C4-2B (cell line): ENCODE data around the gene MPPE1.

Experiments used
- H3K27ac ChIP-seq: fragments of 450-650 bp; 2 replicates; pipeline ENCODE4 v1.5.1; 2017
- ZFX ChIP-seq: fragments of 450-650 bp; IDR thresholded peaks from 2 replicates; pipeline ENCODE4 v1.6.1; 2017
- TF ChIP-seq, protein P1 (sequence below): fragments of 450-650 bp; conservative IDR thresholded peaks from 2 replicates; pipeline ENCODE4 v1.5.1; 2017; ENCODE audit warnings: mild to moderate bottlenecking

Gene MPPE1, protein sequence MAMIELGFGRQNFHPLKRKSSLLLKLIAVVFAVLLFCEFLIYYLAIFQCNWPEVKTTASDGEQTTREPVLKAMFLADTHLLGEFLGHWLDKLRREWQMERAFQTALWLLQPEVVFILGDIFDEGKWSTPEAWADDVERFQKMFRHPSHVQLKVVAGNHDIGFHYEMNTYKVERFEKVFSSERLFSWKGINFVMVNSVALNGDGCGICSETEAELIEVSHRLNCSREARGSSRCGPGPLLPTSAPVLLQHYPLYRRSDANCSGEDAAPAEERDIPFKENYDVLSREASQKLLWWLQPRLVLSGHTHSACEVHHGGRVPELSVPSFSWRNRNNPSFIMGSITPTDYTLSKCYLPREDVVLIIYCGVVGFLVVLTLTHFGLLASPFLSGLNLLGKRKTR

DNA sequence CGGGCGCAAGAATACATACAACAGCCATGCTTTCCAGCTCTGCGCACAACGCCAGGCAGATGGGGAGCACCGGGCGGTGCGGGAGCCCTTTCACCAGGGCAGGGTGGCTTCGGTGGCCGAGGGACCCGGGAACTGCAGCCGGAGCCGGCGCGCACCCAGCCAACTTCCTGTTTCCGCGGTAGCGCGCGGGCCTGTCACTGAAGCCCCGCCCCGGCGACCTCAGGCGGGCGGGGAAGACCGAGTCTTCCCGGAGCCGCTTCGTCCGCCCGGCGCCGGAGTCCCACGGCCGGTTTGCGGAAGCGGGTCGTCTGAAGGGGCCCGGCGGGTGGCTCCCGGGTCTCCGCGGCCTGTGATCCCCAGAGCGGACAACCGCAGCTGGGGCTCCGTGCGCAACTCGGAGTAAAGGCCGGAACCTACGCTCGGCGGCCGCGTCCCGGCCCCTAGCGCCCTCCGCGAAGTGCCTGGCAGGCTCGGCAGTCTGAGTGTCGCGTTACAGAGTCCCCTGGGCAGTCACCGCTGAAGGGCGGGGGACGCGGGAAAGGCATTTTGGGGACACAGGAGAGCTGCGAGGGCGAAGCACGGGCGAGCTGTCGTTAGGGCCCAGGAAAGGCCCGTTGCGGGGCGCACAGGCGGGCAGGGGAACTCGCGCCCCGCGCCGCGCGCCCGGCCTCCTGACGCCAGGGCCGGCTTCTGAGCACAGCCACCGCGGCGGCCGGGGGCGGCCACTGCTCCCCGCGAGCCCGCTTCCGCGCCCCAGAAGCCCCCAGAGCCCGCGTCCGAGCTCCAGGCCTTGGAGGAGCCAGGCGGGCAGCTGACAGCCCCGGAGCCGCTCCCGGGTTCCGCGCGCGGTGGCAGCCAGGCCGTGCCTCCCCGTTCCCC lies at the start of gene MPPE1:
Gene MPPE1 (minus strand): TSS at position 136 of the 879 bp plus-strand sequence. CDS start 11,053 bp downstream, outside the sequence.
- peak; percentile 94 for TF ChIP-seq ZFX
- TF ChIP-seq, protein P1, sequence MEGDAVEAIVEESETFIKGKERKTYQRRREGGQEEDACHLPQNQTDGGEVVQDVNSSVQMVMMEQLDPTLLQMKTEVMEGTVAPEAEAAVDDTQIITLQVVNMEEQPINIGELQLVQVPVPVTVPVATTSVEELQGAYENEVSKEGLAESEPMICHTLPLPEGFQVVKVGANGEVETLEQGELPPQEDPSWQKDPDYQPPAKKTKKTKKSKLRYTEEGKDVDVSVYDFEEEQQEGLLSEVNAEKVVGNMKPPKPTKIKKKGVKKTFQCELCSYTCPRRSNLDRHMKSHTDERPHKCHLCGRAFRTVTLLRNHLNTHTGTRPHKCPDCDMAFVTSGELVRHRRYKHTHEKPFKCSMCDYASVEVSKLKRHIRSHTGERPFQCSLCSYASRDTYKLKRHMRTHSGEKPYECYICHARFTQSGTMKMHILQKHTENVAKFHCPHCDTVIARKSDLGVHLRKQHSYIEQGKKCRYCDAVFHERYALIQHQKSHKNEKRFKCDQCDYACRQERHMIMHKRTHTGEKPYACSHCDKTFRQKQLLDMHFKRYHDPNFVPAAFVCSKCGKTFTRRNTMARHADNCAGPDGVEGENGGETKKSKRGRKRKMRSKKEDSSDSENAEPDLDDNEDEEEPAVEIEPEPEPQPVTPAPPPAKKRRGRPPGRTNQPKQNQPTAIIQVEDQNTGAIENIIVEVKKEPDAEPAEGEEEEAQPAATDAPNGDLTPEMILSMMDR, result no peak
- H3K27ac ChIP-seq, result peak within 1 kb of the TSS; percentile 96

DNA sequence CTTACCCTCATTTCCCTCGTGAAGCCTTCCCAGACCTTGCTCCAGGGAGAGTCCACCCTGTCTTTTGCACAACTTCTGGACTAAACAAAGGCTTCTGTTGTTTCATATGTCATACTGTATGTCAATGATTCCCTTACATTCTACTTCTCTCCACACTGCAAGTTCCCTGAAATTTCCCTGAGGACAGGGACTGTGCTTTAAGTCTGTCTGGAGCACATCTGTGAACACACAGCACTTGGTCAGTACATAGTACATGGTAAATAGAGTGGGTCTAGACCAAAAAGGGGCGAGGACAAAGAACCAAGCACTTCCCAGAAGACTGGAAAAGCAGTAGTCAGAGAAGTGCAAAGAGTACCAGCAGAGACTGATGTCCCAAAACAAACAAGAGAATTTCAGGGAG lies 49.5 kb upstream of the MPPE1 start:
- H3K27ac ChIP-seq, result no peak overlapping the region
- TF ChIP-seq, protein P1, result no peak
- no peak for TF ChIP-seq ZFX

DNA sequence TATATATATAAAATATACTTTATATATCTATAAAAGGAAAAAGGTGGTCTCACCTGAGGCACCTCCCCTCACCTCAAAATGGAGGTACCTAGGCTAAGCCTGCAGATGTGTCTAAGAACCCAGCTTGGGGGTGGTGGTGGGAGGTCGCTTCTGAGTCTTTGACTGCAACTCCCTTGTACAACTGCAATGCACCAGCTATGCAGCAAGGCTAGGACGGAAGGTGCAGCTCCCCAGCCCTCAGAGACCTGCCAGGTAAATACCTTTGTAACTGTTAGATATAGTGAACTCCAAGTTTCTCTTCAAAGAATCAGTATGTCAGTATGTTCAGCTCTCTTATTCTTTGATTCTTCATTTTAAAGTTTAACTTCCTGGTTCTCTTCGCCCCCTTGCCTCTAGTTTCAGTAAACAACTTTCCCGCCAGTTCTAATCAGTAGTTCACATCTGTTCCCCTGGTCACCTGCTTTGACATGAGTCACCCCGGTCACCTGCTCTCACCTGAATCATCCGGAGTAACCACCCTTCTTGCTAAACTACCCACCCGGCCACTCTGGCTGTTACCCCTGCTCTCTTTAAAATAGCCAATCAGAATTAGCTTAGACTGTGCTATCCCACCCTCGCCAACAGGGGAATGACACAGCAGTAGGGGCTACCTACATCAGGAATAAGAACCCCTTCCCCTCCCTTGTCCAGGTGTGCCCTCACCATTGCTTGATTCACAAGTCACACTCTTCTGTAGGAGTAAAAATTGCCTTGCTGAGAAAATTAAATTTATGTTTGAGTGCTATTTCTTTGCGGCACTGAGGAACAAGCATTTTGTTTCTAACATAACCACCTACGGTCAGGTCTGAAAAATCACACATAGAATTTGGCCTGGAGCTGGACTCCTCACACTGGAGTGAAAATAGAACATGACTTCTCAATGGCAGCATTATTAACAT lies 48.5 kb upstream of the MPPE1 start:
- H3K27ac ChIP-seq, result no peak overlapping the region
- TF ChIP-seq ZFX, result no peak
- TF ChIP-seq, protein P1, result no peak

DNA sequence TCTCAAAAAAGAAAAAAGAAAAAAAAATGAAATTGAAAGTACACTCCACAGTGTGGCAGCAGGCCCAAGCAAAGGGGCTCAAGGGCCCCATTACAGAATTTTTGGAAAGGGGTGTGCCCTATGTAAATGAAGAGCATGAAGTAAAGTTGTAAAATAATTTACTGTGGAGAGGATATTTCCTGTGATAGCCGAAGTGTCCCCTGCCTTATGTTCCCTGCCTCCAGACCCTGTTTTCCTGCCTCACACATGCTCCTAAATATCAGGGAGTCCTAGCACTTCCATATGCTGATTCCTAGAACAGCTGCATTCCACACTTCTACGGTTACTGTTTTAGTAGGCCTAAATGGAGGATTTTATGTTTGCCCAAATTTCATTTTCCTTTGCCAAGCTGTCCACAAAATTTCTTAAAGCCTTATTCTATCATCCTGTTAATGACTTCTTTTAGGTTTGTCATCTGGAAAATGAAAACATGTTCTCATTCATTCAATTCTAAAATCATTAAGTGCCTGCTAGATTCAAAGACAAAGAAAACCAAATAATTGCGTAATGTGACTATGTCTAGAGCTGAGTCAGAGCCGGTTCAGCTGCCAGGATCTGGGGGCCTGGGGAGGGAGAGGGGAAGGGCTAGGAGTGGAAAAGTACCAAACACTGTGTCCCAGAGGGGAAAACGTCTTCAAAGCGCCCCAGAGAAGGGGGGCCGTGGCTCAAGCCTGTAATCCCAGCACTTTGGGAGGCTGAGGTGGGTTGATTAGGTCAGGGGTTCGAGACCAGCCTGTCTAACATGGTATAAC lies 47.3 kb upstream of the MPPE1 start:
- H3K27ac ChIP-seq, result no peak overlapping the region
- TF ChIP-seq ZFX, result no peak
- TF ChIP-seq, protein P1, result no peak

DNA sequence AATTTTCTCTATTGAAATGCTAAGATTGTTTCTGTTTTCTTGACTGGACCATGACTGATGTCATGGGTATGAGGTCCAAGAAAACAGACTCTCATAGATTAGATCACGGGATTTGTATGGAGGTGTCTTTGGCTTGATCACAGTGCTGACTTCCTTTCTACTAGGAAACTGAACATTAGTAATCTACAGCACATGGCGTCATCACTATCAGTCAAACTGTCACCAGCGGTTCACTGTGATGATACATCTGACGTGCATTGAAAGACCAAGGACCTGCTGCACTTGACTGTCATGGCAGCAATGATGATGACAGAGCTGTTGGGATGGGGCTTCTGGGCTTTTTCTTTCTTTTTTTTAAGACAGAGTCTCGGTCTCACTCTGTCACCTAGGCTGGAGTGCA lies 45.0 kb upstream of the MPPE1 start:
- TF ChIP-seq, protein P1, result no peak
- TF ChIP-seq ZFX, result no peak
- no peak overlapping the region for H3K27ac ChIP-seq

DNA sequence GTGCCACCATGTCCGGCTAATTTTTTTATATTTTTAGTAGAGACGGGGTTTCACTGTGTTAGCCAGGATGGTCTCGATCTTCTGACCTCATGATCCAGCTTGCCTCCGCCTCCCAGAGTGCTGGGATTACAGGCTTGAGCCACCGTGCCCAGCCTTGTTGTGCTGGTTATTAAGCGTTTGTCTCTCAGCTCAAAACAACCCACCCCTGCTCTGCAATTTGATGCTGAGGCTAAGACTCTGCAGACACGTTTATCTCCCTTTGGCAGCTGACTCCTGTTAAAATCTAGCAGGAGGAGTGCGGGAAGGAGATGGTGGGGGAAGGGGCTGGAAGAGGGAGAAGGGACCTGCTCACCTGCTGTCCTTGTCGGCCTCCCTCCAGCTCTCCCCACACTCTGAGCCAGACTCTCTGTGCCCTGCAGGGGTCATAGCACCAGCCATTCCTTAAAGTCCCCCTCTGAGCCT lies 43.3 kb upstream of the MPPE1 start:
- H3K27ac ChIP-seq, result no peak overlapping the region
- TF ChIP-seq, protein P1, result no peak
- no peak for TF ChIP-seq ZFX
